GM18507 (cell line): ENCODE data around the gene CTIF.
A peak's percentile ranks its signal among the peaks of the same experiment; 100 is the strongest.

Source experiments
- DNase-seq: peaks from one replicate; pipeline ENCODE4 v3.0.0; 2011; ENCODE audit warnings: low read depth; ENCODE audit not compliant: insufficient read length; ENCODE audit errors: extremely low spot score
- FAIRE-seq: peaks from 2 replicates; lab custom pipeline; 2011; peaks lifted over from hg19 to GRCh38; lab: Jason Lieb, UNC

The CTIF gene

GRCh38 chr18:48888773-48889080 is 349.9 kb downstream of the CTIF start:
- FAIRE-seq (no peak), DNase-seq (no peak)

GRCh38 chr18:48889115-48889941 is 350.5 kb downstream of the CTIF start:
- FAIRE-seq (no peak), DNase-seq (no peak)

GRCh38 chr18:48889981-48890762 is 351.3 kb downstream of the CTIF start:
- DNase-seq, result no peak
- FAIRE-seq, result no peak

- no peak for DNase-seq
- no peak for FAIRE-seq
Measured at GRCh38 chr18:48891721-48892120, 352.9 kb downstream of the CTIF start.

GRCh38 chr18:48892146-48892855 is 353.5 kb downstream of the CTIF start:
- FAIRE-seq, result no peak
- no peak for DNase-seq

- FAIRE-seq (no peak), DNase-seq (no peak)
Measured at GRCh38 chr18:48893061-48893607, 354.3 kb downstream of the CTIF start.

GRCh38 chr18:48893608-48894600 is 355.1 kb downstream of the CTIF start:
- FAIRE-seq, result no peak
- no peak for DNase-seq

- DNase-seq, result no peak
- FAIRE-seq, result no peak
Measured at GRCh38 chr18:48894799-48895346, 356.0 kb downstream of the CTIF start.

- FAIRE-seq (no peak), DNase-seq (no peak)
Measured at GRCh38 chr18:48896326-48896874, 357.6 kb downstream of the CTIF start.

- peak; percentile 67 for FAIRE-seq
Measured at GRCh38 chr18:48896875-48897511, 358.2 kb downstream of the CTIF start.

GRCh38 chr18:48897531-48897930 is 358.7 kb downstream of the CTIF start:
- DNase-seq (no peak), FAIRE-seq (no peak)

More at GRCh38 chr18:48896875-48897511, 358.2 kb downstream of the CTIF start:
- DNase-seq, result peak; percentile 20

- no peak for FAIRE-seq
Measured at GRCh38 chr18:48898521-48898920, 359.7 kb downstream of the CTIF start.

GRCh38 chr18:48899558-48900174 is 360.8 kb downstream of the CTIF start:
- no peak for DNase-seq
- FAIRE-seq, result no peak

More at GRCh38 chr18:48898521-48898920, 359.7 kb downstream of the CTIF start:
- no peak for DNase-seq

- DNase-seq (no peak), FAIRE-seq (no peak)
Measured at GRCh38 chr18:48900469-48900868, 361.6 kb downstream of the CTIF start.

- no peak for DNase-seq
- FAIRE-seq, result no peak
Measured at GRCh38 chr18:48901145-48902022, 362.6 kb downstream of the CTIF start.

GRCh38 chr18:48902023-48902855 is 363.4 kb downstream of the CTIF start:
- FAIRE-seq (no peak), DNase-seq (no peak)
